CD8-positive, alpha-beta memory T cell (primary cell): Measurements from ENCODE around the gene SF3B3. TPM values are rescaled to one million over a fixed set of nuclear protein-coding genes. Genes with fewer than 3 reads are reported as not detected.
"Not testable (repeated sequence)": the region's sequence is repeated elsewhere in the genome, so short reads cannot be mapped to it uniquely, and the experiment has no call there.

ENCODE experiments used
- CTCF ChIA-PET: fragments of 350-600 bp; sonication (Branson Sonifier 250); formaldehyde crosslinking; loops from one replicate; lab custom pipeline; 2021; ENCODE audit warnings: antibody characterized with exemption; lab: Charles Lee
- POLR2A ChIA-PET: fragments of 350-600 bp; sonication (Branson Sonifier 250); formaldehyde crosslinking; loops from one replicate; lab custom pipeline; 2021; ENCODE audit warnings: antibody characterized with exemption; lab: Charles Lee
- DNase-seq, 5 donors: peaks; one replicate each; pipeline versions ENCODE4 v3.0.0 to v3.0.0-alpha.2; 2020 to 2022; ENCODE audit warnings: mixed read lengths in 1 of 5
- H3K27ac ChIP-seq: one replicate; pipeline ENCODE4 v1.7.0; 2013; ENCODE audit warnings: low read depth, mild to moderate bottlenecking, low read length, moderate library complexity
- H3K27me3 ChIP-seq: 2 replicates; pipeline ENCODE4 v1.7.0; 2013; ENCODE audit warnings: low read length, mild to moderate bottlenecking; ENCODE audit not compliant: insufficient read depth, poor library complexity, severe bottlenecking
- H3K36me3 ChIP-seq: 2 replicates; pipeline ENCODE4 v1.7.0; 2013; ENCODE audit warnings: mild to moderate bottlenecking, low read length, moderate library complexity; ENCODE audit not compliant: insufficient read depth
- H3K4me1 ChIP-seq: 2 replicates; pipeline ENCODE4 v1.7.0; 2013; ENCODE audit warnings: mild to moderate bottlenecking, low read length, moderate library complexity; ENCODE audit not compliant: insufficient read depth
- H3K4me3 ChIP-seq: 2 replicates; pipeline ENCODE4 v1.7.0; 2013; ENCODE audit warnings: mild to moderate bottlenecking, low read length
- H3K9me3 ChIP-seq: 2 replicates; pipeline ENCODE4 v1.7.0; 2013; ENCODE audit warnings: mild to moderate bottlenecking, low read length
- H3K27ac Mint-ChIP-seq, 8 donors: one replicate each; pipeline ENCODE4 v1.8.0; 2020 to 2021; ENCODE audit warnings: mixed read lengths in 8 of 8, mild to moderate bottlenecking in 6 of 8, inconsistent platforms in 3 of 8, moderate library complexity in 3 of 8
- H3K27me3 Mint-ChIP-seq, 2 donors: one replicate each; pipeline ENCODE4 v1.8.0; 2020 to 2021; ENCODE audit warnings: mixed read lengths in 2 of 2, mild to moderate bottlenecking in 1 of 2, moderate library complexity in 1 of 2
- H3K36me3 Mint-ChIP-seq, 3 donors: one replicate each; pipeline ENCODE4 v1.8.0; 2020 to 2021; ENCODE audit warnings: mixed read lengths in 3 of 3, inconsistent platforms in 1 of 3, mild to moderate bottlenecking in 1 of 3
- H3K4me1 Mint-ChIP-seq, 3 donors: one replicate each; pipeline ENCODE4 v1.8.0; 2020 to 2021; ENCODE audit warnings: mixed read lengths in 3 of 3, inconsistent platforms in 1 of 3, mild to moderate bottlenecking in 1 of 3
- H3K4me3 Mint-ChIP-seq, 7 donors: one replicate each; pipeline ENCODE4 v1.8.0; 2020 to 2021; ENCODE audit warnings: mixed read lengths in 7 of 7, mild to moderate bottlenecking in 6 of 7, moderate library complexity in 4 of 7, inconsistent platforms in 2 of 7
- H3K9me3 Mint-ChIP-seq, 5 donors: one replicate each; pipeline ENCODE4 v1.8.0; 2020 to 2022; ENCODE audit warnings: mixed read lengths in 5 of 5, mild to moderate bottlenecking in 3 of 5, moderate library complexity in 2 of 5, inconsistent platforms in 1 of 5
- polyA plus RNA-seq: library from polyadenylated mRNA; unstranded; fragments of 300-500 nt; fragmentation: Illumina TruSeq; gene quantifications from one replicate; pipeline ENCODE4 v1.2.3, GENCODE V29; 2021
- total RNA-seq, 2 experiments: library from RNA; stranded (reverse); gene quantifications; one replicate each; pipeline ENCODE4 v1.2.3, GENCODE V29; 2021

The SF3B3 gene
- total and polyA plus RNA-seq, 3 experiments from 2014 or later, result 134 to 642 (median 605) TPM

GRCh38 chr16:70588565-70588964 lies 64.9 kb downstream of the SF3B3 start:
- no peak for DNase-seq
- Histone ChIP-seq H3K4me1 (no peaks in the 10 kb centered on the region), H3K27me3 (no peaks in the 10 kb centered on the region), H3K9me3 (no peaks in the 10 kb centered on the region), H3K4me3 (no peak overlapping the region), H3K36me3 (no peaks in the 10 kb centered on the region), H3K27ac (no peak overlapping the region)
- H3K9me3 Mint-ChIP-seq, result no peaks in the 10 kb centered on the region
- no peaks in the 10 kb centered on the region for H3K4me1 Mint-ChIP-seq
- ChIA-PET POLR2A (no interaction called here), CTCF (no interaction called here)
- H3K4me3 Mint-ChIP-seq, result no peak overlapping the region
- H3K27ac Mint-ChIP-seq, result no peak overlapping the region
- peaks cover 4 to 8% of the 10 kb centered on the region in 2 donors for H3K27me3 Mint-ChIP-seq
- no peaks in the 10 kb centered on the region for H3K36me3 Mint-ChIP-seq

- H3K4me3 ChIP-seq, H3K27me3 ChIP-seq, H3K36me3 ChIP-seq, H3K27ac Mint-ChIP-seq, H3K4me3 Mint-ChIP-seq, H3K9me3 Mint-ChIP-seq, CTCF ChIA-PET, H3K9me3 ChIP-seq, H3K4me1 Mint-ChIP-seq, H3K27me3 Mint-ChIP-seq, H3K4me1 ChIP-seq, DNase-seq, H3K36me3 Mint-ChIP-seq, POLR2A ChIA-PET, H3K27ac ChIP-seq: not testable (repeated sequence)
Measured at GRCh38 chr16:70589416-70589815, 65.8 kb downstream of the SF3B3 start.

- Histone ChIP-seq H3K4me3 (no peak overlapping the region), H3K27me3 (no peaks in the 10 kb centered on the region), H3K4me1 (no peaks in the 10 kb centered on the region), H3K9me3 (no peaks in the 10 kb centered on the region), H3K27ac (no peak overlapping the region), H3K36me3 (no peaks in the 10 kb centered on the region)
- no peaks in the 10 kb centered on the region for H3K36me3 Mint-ChIP-seq
- no peaks in the 10 kb centered on the region for H3K9me3 Mint-ChIP-seq
- ChIA-PET CTCF (no interaction called here), POLR2A (no interaction called here)
- H3K27me3 Mint-ChIP-seq, result peaks cover 4 to 8% of the 10 kb centered on the region in 2 donors
- DNase-seq, result no peak
- H3K4me1 Mint-ChIP-seq, result no peaks in the 10 kb centered on the region
- no peak overlapping the region for H3K4me3 Mint-ChIP-seq
- H3K27ac Mint-ChIP-seq, result no peak overlapping the region
Measured at GRCh38 chr16:70589998-70590471, 66.4 kb downstream of the SF3B3 start.

GRCh38 chr16:70590722-70591415 lies 67.3 kb downstream of the SF3B3 start:
- Mint-ChIP-seq H3K9me3 (no peaks in the 10 kb centered on the region), H3K27me3 (peaks cover 4 to 8% of the 10 kb centered on the region in 2 donors), H3K4me3 (no peak overlapping the region), H3K27ac (peak overlapping the region in 1 of 8 donors; percentile 24), H3K36me3 (no peaks in the 10 kb centered on the region), H3K4me1 (no peaks in the 10 kb centered on the region)
- no peak overlapping the region for H3K27ac ChIP-seq
- POLR2A ChIA-PET, result no interaction called here
- H3K4me1 ChIP-seq, result no peaks in the 10 kb centered on the region
- no peak for DNase-seq
- H3K36me3 ChIP-seq, result no peaks in the 10 kb centered on the region
- no peak overlapping the region for H3K4me3 ChIP-seq
- CTCF ChIA-PET, result no interaction called here
- no peaks in the 10 kb centered on the region for H3K27me3 ChIP-seq
- no peaks in the 10 kb centered on the region for H3K9me3 ChIP-seq

- H3K4me1 Mint-ChIP-seq, result no peaks in the 10 kb centered on the region
- peaks cover 4 to 6% of the 10 kb centered on the region in 2 donors for H3K27me3 Mint-ChIP-seq
- CTCF ChIA-PET, result interaction anchor here (0.7 kb wide), 1 partner anchor 9 kb away, joined by 3 read pairs; no protein-coding TSS in a partner anchor
- no peaks in the 10 kb centered on the region for H3K9me3 ChIP-seq
- H3K4me3 Mint-ChIP-seq, result no peak overlapping the region
- H3K27ac ChIP-seq, result no peak overlapping the region
- no peaks in the 10 kb centered on the region for H3K27me3 ChIP-seq
- no peaks in the 10 kb centered on the region for H3K36me3 Mint-ChIP-seq
- POLR2A ChIA-PET, result no interaction called here
- no peaks in the 10 kb centered on the region for H3K9me3 Mint-ChIP-seq
- H3K4me1 ChIP-seq, result no peaks in the 10 kb centered on the region
- no peak overlapping the region for H3K4me3 ChIP-seq
- no peak overlapping the region for H3K27ac Mint-ChIP-seq
- no peaks in the 10 kb centered on the region for H3K36me3 ChIP-seq
- no peak for DNase-seq
Measured at GRCh38 chr16:70591615-70592014, 68.0 kb downstream of the SF3B3 start.

- no peaks in the 10 kb centered on the region for H3K27me3 ChIP-seq
- no peaks in the 10 kb centered on the region for H3K4me1 ChIP-seq
- POLR2A ChIA-PET, result no interaction called here
- H3K27ac ChIP-seq, result no peak overlapping the region
- Mint-ChIP-seq H3K4me3 (no peak overlapping the region), H3K27me3 (peaks cover 4 to 6% of the 10 kb centered on the region in 2 donors), H3K9me3 (no peaks in the 10 kb centered on the region), H3K36me3 (no peaks in the 10 kb centered on the region), H3K27ac (no peak overlapping the region), H3K4me1 (no peaks in the 10 kb centered on the region)
- CTCF ChIA-PET, result interaction anchor here (0.7 kb wide), 1 partner anchor 9 kb away, joined by 3 read pairs; no protein-coding TSS in a partner anchor
- H3K36me3 ChIP-seq, result no peaks in the 10 kb centered on the region
- H3K9me3 ChIP-seq, result no peaks in the 10 kb centered on the region
- H3K4me3 ChIP-seq, result no peak overlapping the region
- DNase-seq, result no peak
Measured at GRCh38 chr16:70592106-70592571, 68.5 kb downstream of the SF3B3 start.

- ChIA-PET POLR2A (no interaction called here), CTCF (no interaction called here)
- H3K27ac Mint-ChIP-seq, result no peak overlapping the region
- H3K4me3 Mint-ChIP-seq, result no peak overlapping the region
- Histone ChIP-seq H3K27me3 (no peaks in the 10 kb centered on the region), H3K9me3 (no peaks in the 10 kb centered on the region), H3K4me1 (no peaks in the 10 kb centered on the region), H3K36me3 (no peaks in the 10 kb centered on the region), H3K4me3 (no peak overlapping the region), H3K27ac (no peak overlapping the region)
- no peaks in the 10 kb centered on the region for H3K36me3 Mint-ChIP-seq
- no peaks in the 10 kb centered on the region for H3K4me1 Mint-ChIP-seq
- H3K27me3 Mint-ChIP-seq, result peaks cover 2 to 6% of the 10 kb centered on the region in 2 donors
- DNase-seq, result no peak
- H3K9me3 Mint-ChIP-seq, result no peaks in the 10 kb centered on the region
Measured at GRCh38 chr16:70593544-70593943, 69.9 kb downstream of the SF3B3 start.

GRCh38 chr16:70594569-70594968 lies 71.0 kb downstream of the SF3B3 start:
- ChIA-PET CTCF (interaction anchor here (1.4 kb wide), 1 partner anchor 11 kb away, joined by 3 read pairs; no protein-coding TSS in a partner anchor), POLR2A (no interaction called here)
- no peaks in the 10 kb centered on the region for H3K9me3 Mint-ChIP-seq
- H3K36me3 Mint-ChIP-seq, result no peaks in the 10 kb centered on the region
- DNase-seq, result no peak
- no peaks in the 10 kb centered on the region for H3K4me1 Mint-ChIP-seq
- Histone ChIP-seq H3K27me3 (no peaks in the 10 kb centered on the region), H3K4me3 (no peak overlapping the region), H3K36me3 (no peaks in the 10 kb centered on the region), H3K9me3 (no peaks in the 10 kb centered on the region), H3K27ac (no peak overlapping the region), H3K4me1 (no peaks in the 10 kb centered on the region)
- peak overlapping the region in 1 of 8 donors; percentile 93 for H3K27ac Mint-ChIP-seq
- no peak overlapping the region for H3K4me3 Mint-ChIP-seq
- peaks cover 0 to 6% of the 10 kb centered on the region in 2 donors for H3K27me3 Mint-ChIP-seq
